ENCODE data around the gene FAM200C. TPM values are rescaled to one million over a fixed set of nuclear protein-coding genes. Genes with fewer than 3 reads are reported as not detected.

The FAM200C gene
- total RNA-seq, 4 donors from 2014 or later, result 0.51 to 1.1 (median 0.86) TPM

DNA sequence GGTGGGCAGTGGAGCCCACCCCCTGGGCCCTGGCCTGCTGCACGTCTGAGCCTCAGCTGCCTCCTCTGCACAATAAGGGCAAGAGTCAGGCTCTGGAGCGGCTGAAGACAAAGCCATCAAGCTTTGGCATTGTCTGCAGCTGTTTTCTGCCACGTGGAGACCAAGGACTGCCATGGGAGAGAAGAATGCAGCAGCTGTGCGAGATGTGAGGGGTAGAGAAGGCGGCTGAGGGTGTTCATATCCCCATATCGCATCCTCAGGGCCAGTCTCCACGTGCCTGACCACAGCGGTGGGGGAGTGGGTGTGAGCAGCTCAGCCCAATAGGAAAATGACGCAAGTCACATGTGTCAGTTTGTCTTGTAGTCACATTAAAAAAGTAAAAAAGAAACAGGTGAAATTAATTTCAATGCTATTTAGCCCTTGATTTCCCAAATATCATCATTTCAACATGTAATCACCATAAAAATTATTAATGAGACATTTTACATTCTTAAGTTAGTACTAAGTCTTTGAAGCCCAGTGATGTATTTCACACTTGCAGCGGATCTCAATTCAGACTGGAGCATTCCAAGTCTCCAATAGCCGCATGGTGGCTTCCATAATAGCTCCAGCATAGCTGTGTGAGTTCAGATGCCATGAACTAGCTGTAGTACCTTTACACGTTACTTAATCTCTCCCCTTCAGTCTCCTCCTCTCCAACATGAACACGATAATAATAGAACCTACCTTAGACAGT lies 36.0 kb downstream of the FAM200C start:
- no peaks in the 10 kb centered on the region for H3K9me3 ChIP-seq

DNA sequence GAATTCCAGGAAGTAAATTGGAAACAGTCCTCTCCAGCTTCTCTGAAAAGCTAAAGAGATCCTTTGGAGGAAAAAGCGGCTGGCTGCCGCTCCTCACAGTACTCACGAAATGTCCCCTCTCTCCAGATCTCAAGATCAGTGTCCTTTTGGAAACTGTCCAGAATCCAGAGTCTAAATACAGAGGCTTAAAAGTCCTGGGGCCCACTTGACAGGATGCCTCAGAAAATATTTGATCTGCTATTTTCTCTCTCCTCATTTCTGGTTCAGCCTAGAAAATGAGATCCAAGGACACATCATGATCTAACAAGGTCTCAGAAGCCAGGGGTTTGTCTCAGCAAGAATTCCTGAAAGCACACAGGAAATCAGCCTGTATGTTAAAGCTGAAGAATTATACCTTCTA lies 36.6 kb downstream of the FAM200C start:
- no peak overlapping the region for H3K4me3 ChIP-seq
- TF ChIP-seq POLR2A (IDR thresholded peaks at IDR 0.05), result no peak
- TF ChIP-seq, protein P1, sequence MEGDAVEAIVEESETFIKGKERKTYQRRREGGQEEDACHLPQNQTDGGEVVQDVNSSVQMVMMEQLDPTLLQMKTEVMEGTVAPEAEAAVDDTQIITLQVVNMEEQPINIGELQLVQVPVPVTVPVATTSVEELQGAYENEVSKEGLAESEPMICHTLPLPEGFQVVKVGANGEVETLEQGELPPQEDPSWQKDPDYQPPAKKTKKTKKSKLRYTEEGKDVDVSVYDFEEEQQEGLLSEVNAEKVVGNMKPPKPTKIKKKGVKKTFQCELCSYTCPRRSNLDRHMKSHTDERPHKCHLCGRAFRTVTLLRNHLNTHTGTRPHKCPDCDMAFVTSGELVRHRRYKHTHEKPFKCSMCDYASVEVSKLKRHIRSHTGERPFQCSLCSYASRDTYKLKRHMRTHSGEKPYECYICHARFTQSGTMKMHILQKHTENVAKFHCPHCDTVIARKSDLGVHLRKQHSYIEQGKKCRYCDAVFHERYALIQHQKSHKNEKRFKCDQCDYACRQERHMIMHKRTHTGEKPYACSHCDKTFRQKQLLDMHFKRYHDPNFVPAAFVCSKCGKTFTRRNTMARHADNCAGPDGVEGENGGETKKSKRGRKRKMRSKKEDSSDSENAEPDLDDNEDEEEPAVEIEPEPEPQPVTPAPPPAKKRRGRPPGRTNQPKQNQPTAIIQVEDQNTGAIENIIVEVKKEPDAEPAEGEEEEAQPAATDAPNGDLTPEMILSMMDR (IDR thresholded peaks at IDR 0.05 in 4 of 5, conservative IDR thresholded peaks at IDR 0.05 in 1 of 5), result no peak
- ATAC-seq (peak in 1 of 2 donors; percentile 53), DNase-seq (no peak)
- intact Hi-C loops (cut with DNase I; ENCODE audit: low total_unique reads) (no loop called here), in situ Hi-C loops (cut with MboI; ENCODE audit: low sequenced_read_pairs in 4 of 4) (no loop called here)
- peaks cover 14% of the 10 kb centered on the region in 2 donors for H3K4me1 ChIP-seq
- H3K9me3 ChIP-seq, result no peaks in the 10 kb centered on the region
- H3K27me3 ChIP-seq, result no peaks in the 10 kb centered on the region
- H3K27ac ChIP-seq, result peak overlapping the region; percentile 32 to 70 (median 52)
- no peaks in the 10 kb centered on the region for H3K36me3 ChIP-seq

More for the DNA sequence above, 36.0 kb downstream of the FAM200C start:
- peaks cover 10 to 12% of the 10 kb centered on the region in 2 donors for H3K4me1 ChIP-seq
- H3K27me3 ChIP-seq, result no peaks in the 10 kb centered on the region
- in situ Hi-C loops (cut with MboI; ENCODE audit: low sequenced_read_pairs in 4 of 4), result no loop called here
- H3K4me3 ChIP-seq, result no peak overlapping the region
- no peak for TF ChIP-seq POLR2A (IDR thresholded peaks at IDR 0.05)
- TF ChIP-seq, protein P1 (IDR thresholded peaks at IDR 0.05 in 4 of 5, conservative IDR thresholded peaks at IDR 0.05 in 1 of 5), result no peak
- no peaks in the 10 kb centered on the region for H3K36me3 ChIP-seq
- ATAC-seq (no peak), DNase-seq (no peak)
- H3K27ac ChIP-seq, result peak overlapping the region; percentile 32 to 70 (median 52)
- intact Hi-C loops (cut with DNase I; ENCODE audit: low total_unique reads), result no loop called here

DNA sequence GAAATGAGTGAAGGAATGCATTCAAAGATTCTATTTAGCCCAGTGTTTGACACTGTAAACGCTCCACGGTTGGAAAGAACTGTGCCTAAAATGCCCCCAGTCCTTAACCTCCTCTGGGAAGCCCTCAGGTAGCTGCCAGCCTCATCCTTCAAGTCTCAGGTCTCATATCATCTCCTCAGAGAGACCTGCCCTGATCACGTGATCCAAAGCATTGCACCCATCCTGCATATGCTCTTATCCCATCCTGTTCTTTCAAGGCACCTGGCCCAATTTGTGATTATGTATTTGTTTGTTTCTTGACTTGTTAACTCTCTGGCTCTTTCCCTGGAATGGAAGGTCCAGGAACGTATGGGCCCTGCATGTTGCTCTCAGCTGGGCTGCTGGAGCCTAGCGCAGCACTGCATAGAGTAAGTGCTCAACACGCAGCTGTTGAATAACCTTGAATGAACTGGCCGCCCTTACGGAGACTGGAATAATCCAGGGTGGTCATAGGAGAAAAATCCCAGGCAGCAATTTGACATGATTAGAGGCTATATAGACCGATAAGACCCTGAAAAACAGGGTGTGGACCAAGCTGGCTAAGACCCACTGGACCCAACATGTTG lies 38.1 kb downstream of the FAM200C start:
- DNase-seq, result no peak
- in situ Hi-C loops (cut with MboI; ENCODE audit: low sequenced_read_pairs in 4 of 4) (no loop called here), intact Hi-C loops (cut with DNase I; ENCODE audit: low total_unique reads) (no loop called here)
- peaks cover 28 to 29% of the 10 kb centered on the region in 2 donors for H3K4me1 ChIP-seq
- H3K9me3 ChIP-seq, result no peaks in the 10 kb centered on the region
- H3K36me3 ChIP-seq, result no peaks in the 10 kb centered on the region
- H3K4me3 ChIP-seq, result no peak overlapping the region
- no peaks in the 10 kb centered on the region for H3K27me3 ChIP-seq
- peak overlapping the region in 1 of 4 donors; percentile 64 for H3K27ac ChIP-seq
- TF ChIP-seq, protein P1 (IDR thresholded peaks at IDR 0.05 in 4 of 5, conservative IDR thresholded peaks at IDR 0.05 in 1 of 5), result no peak
- TF ChIP-seq POLR2A (IDR thresholded peaks at IDR 0.05), result no peak
- ATAC-seq, result no peak

GRCh38 chr5:160360310-160360709 lies 39.5 kb downstream of the FAM200C start:
- Histone ChIP-seq H3K36me3 (no peaks in the 10 kb centered on the region), H3K27ac (no peak overlapping the region), H3K27me3 (no peaks in the 10 kb centered on the region), H3K9me3 (no peaks in the 10 kb centered on the region), H3K4me1 (peaks cover 30 to 33% of the 10 kb centered on the region in 2 donors), H3K4me3 (no peak overlapping the region)
- ATAC-seq (no peak), DNase-seq (no peak)
- in situ Hi-C loops (cut with MboI; ENCODE audit: low sequenced_read_pairs in 4 of 4), result no loop called here
- no peak for TF ChIP-seq POLR2A (IDR thresholded peaks at IDR 0.05)
- TF ChIP-seq, protein P1 (IDR thresholded peaks at IDR 0.05 in 4 of 5, conservative IDR thresholded peaks at IDR 0.05 in 1 of 5), result no peak
- intact Hi-C loops (cut with DNase I; ENCODE audit: low total_unique reads), result no loop called here

Measured in gastrocnemius medialis (tissue), 4 donors.